CD4-positive, alpha-beta T cell (primary cell): ENCODE results near the gene EPB41L4A. TPM values are rescaled to one million over a fixed set of nuclear protein-coding genes. Genes with fewer than 3 reads are reported as not detected.

Experiments
- ATAC-seq: fragments of 200-7000 bp; cut with Tn5 transposase; one replicate; pipeline ENCODE4 v1.10.0; 2022; ENCODE audit warnings: mild to moderate bottlenecking; ENCODE audit not compliant: poor library complexity
- CTCF ChIA-PET: fragments of 350-600 bp; sonication (Branson Sonifier 250); formaldehyde crosslinking; loops from one replicate; lab custom pipeline; 2021; ENCODE audit warnings: antibody characterized with exemption, inconsistent platforms; lab: Charles Lee
- POLR2A ChIA-PET: fragments of 350-600 bp; sonication (Branson Sonifier 250); formaldehyde crosslinking; loops from one replicate; lab custom pipeline; 2021; ENCODE audit warnings: antibody characterized with exemption, inconsistent platforms; lab: Charles Lee
- DNase-seq, 14 experiments: peaks; one replicate each; pipeline ENCODE4 v3.0.0-alpha.2; 2013 to 2020; ENCODE audit warnings: mixed read lengths in 2 of 14
- H3K27ac ChIP-seq, 2 donors: one replicate each; pipeline versions ENCODE4 v1.5.1 to v1.7.0; 2013; ENCODE audit warnings: low read length in 2 of 2, low read depth in 1 of 2, mild to moderate bottlenecking in 1 of 2
- H3K27me3 ChIP-seq, 2 experiments: 1 replicate in 1 of 2; 2 replicates in 1 of 2; pipeline versions ENCODE4 v1.6.1 to v1.7.0; 2013; ENCODE audit warnings: low read length in 2 of 2, control low read depth in 1 of 2, mild to moderate bottlenecking in 1 of 2, moderate library complexity in 1 of 2; ENCODE audit not compliant: insufficient read depth in 2 of 2, control insufficient read depth in 1 of 2
- H3K36me3 ChIP-seq: one replicate; pipeline ENCODE4 v1.6.1; 2013; ENCODE audit warnings: low read length, control low read depth; ENCODE audit not compliant: insufficient read depth
- H3K4me1 ChIP-seq: one replicate; pipeline ENCODE4 v1.6.1; 2013; ENCODE audit warnings: low read length, control low read depth; ENCODE audit not compliant: insufficient read depth
- H3K4me3 ChIP-seq: one replicate; pipeline ENCODE4 v1.5.1; 2013; ENCODE audit warnings: mild to moderate bottlenecking, low read length, moderate library complexity
- H3K9me3 ChIP-seq, 2 experiments: 1 replicate in 1 of 2; 2 replicates in 1 of 2; pipeline versions ENCODE4 v1.6.1 to v1.7.0; 2013; ENCODE audit warnings: low read length in 2 of 2, mild to moderate bottlenecking in 2 of 2, control low read depth in 1 of 2, moderate library complexity in 1 of 2; ENCODE audit not compliant: control insufficient read depth in 1 of 2, insufficient read depth in 1 of 2
- H3K27ac Mint-ChIP-seq: one replicate; pipeline ENCODE4 v1.8.0; 2020; ENCODE audit warnings: mixed read lengths
- H3K27me3 Mint-ChIP-seq: one replicate; pipeline ENCODE4 v1.8.0; 2021; ENCODE audit warnings: mixed read lengths
- H3K36me3 Mint-ChIP-seq: one replicate; pipeline ENCODE4 v1.8.0; 2021; ENCODE audit warnings: low read depth, mixed read lengths
- H3K4me1 Mint-ChIP-seq: one replicate; pipeline ENCODE4 v1.8.0; 2021; ENCODE audit warnings: low read depth, mixed read lengths
- H3K4me3 Mint-ChIP-seq: one replicate; pipeline ENCODE4 v1.8.0; 2020; ENCODE audit warnings: mild to moderate bottlenecking, mixed read lengths
- H3K9me3 Mint-ChIP-seq: one replicate; pipeline ENCODE4 v1.8.0; 2020; ENCODE audit warnings: mixed read lengths
- intact Hi-C, 2 experiments: fragments of 100-400 bp; cut with DNase I in 1 of 2; cut with micrococcal nuclease in 1 of 2; formaldehyde crosslinking; loops; one replicate each; pipeline versions ENCODE4 v1.15.1 to v1.9.0; 2023 to 2025; cut with DNase I, micrococcal nuclease
- total RNA-seq, 174 experiments: library from RNA in 2 of 174; stranded (reverse) in 2 of 174; gene quantifications; one replicate each; pipeline ENCODE4 v1.2.3 and lab custom pipeline; 2021 to 2026
- TF ChIP-seq, protein P1 (sequence below): fragments of 200-600 bp; IDR thresholded peaks from one replicate; pipeline ENCODE4 v1.8.0; 2022; ENCODE audit warnings: antibody characterized with exemption, mild to moderate bottlenecking

Gene EPB41L4A
- total RNA-seq, 2 experiments from 2014 or later, result 0.08 TPM; not detected in 1

GRCh38 chr5:112253478-112254250 is 165.4 kb downstream of the EPB41L4A start:
- DNase-seq, result no peak
- no peak overlapping the region for H3K4me3 Mint-ChIP-seq
- no peak overlapping the region for H3K27ac ChIP-seq
- intact Hi-C loops, result no loop called here
- H3K36me3 Mint-ChIP-seq, result no peaks in the 10 kb centered on the region
- no peaks in the 10 kb centered on the region for H3K36me3 ChIP-seq
- H3K9me3 Mint-ChIP-seq, result no peaks in the 10 kb centered on the region
- no peaks in the 10 kb centered on the region for H3K4me1 ChIP-seq
- ChIA-PET CTCF (no interaction called here), POLR2A (no interaction called here)
- H3K4me3 ChIP-seq, result no peak overlapping the region
- no peak overlapping the region for H3K27ac Mint-ChIP-seq
- H3K27me3 Mint-ChIP-seq, result peaks cover 14% of the 10 kb centered on the region
- H3K9me3 ChIP-seq, result no peaks in the 10 kb centered on the region
- TF ChIP-seq, protein P1, sequence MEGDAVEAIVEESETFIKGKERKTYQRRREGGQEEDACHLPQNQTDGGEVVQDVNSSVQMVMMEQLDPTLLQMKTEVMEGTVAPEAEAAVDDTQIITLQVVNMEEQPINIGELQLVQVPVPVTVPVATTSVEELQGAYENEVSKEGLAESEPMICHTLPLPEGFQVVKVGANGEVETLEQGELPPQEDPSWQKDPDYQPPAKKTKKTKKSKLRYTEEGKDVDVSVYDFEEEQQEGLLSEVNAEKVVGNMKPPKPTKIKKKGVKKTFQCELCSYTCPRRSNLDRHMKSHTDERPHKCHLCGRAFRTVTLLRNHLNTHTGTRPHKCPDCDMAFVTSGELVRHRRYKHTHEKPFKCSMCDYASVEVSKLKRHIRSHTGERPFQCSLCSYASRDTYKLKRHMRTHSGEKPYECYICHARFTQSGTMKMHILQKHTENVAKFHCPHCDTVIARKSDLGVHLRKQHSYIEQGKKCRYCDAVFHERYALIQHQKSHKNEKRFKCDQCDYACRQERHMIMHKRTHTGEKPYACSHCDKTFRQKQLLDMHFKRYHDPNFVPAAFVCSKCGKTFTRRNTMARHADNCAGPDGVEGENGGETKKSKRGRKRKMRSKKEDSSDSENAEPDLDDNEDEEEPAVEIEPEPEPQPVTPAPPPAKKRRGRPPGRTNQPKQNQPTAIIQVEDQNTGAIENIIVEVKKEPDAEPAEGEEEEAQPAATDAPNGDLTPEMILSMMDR, result no peak
- no peak for ATAC-seq
- H3K27me3 ChIP-seq, result peaks cover 4 to 7% of the 10 kb centered on the region in 2 experiments
- no peaks in the 10 kb centered on the region for H3K4me1 Mint-ChIP-seq

DNA sequence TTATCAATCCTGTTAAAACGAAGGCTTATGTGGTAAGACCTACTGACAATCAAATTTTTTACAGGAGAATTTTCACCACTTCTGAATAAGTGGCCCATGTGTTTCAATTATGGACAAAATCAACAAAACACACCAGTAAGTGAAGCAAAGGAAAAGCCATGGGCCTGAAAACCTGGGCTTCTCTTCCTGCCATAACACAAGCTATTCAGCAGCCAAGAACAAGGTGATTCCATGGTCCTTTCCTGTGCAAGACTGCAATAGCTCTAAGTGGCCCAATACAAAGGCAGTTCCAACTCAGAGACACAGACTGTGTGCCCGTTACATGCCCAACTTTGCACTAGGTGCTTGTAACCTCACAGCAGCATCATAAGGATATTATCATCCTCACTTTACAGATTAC is 168.5 kb downstream of the EPB41L4A start:
- Histone ChIP-seq H3K4me3 (no peak overlapping the region), H3K27ac (no peak overlapping the region), H3K36me3 (no peaks in the 10 kb centered on the region), H3K27me3 (peaks cover 0 to 8% of the 10 kb centered on the region in 2 experiments), H3K9me3 (no peaks in the 10 kb centered on the region), H3K4me1 (no peaks in the 10 kb centered on the region)
- no peaks in the 10 kb centered on the region for H3K4me1 Mint-ChIP-seq
- H3K27ac Mint-ChIP-seq, result no peak overlapping the region
- intact Hi-C loops, result no loop called here
- CTCF ChIA-PET, result no interaction called here
- H3K27me3 Mint-ChIP-seq, result peaks cover 6% of the 10 kb centered on the region
- no peaks in the 10 kb centered on the region for H3K36me3 Mint-ChIP-seq
- TF ChIP-seq, protein P1, result no peak
- POLR2A ChIA-PET, result no interaction called here
- no peak for ATAC-seq
- no peak overlapping the region for H3K4me3 Mint-ChIP-seq
- H3K9me3 Mint-ChIP-seq, result no peaks in the 10 kb centered on the region
- no peak for DNase-seq

DNA sequence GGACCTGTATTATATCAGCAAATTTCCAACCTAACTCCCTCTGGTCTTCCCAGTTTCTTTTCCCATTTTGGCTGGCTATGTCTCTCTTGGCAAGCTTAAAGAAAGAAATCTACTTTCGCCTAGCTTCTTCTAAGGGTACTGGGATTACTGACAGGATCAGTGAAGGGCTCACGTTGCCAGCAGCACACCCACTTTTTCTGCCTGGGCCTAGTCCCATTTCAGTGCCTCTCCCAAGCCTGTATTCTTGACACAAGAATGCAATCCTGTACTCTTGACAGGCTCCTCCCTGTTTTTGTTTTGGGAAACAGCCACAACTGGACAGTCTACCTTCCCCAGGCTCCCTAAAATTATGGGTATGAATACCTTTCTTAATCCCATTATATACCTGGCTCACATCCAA is 170.5 kb downstream of the EPB41L4A start:
- H3K4me1 ChIP-seq, result no peaks in the 10 kb centered on the region
- ATAC-seq, result no peak
- ChIA-PET CTCF (interaction anchor here (0.6 kb wide), 1 partner anchor 31 kb away, joined by 3 read pairs; no protein-coding TSS in a partner anchor), POLR2A (no interaction called here)
- H3K4me3 ChIP-seq, result no peak overlapping the region
- H3K36me3 ChIP-seq, result no peaks in the 10 kb centered on the region
- no peak for DNase-seq
- no peak overlapping the region for H3K4me3 Mint-ChIP-seq
- peaks cover 13% of the 10 kb centered on the region for H3K27me3 Mint-ChIP-seq
- no peak overlapping the region for H3K27ac ChIP-seq
- H3K9me3 ChIP-seq, result no peaks in the 10 kb centered on the region
- H3K27me3 ChIP-seq, result peaks cover 0 to 3% of the 10 kb centered on the region in 2 experiments
- H3K27ac Mint-ChIP-seq, result no peak overlapping the region
- intact Hi-C loops, result no loop called here
- TF ChIP-seq, protein P1, result no peak
- no peaks in the 10 kb centered on the region for H3K9me3 Mint-ChIP-seq
- H3K4me1 Mint-ChIP-seq, result no peaks in the 10 kb centered on the region
- H3K36me3 Mint-ChIP-seq, result no peaks in the 10 kb centered on the region
